Measurements from ENCODE around the gene HOXB7. TPM values are rescaled to one million over a fixed set of nuclear protein-coding genes. Genes with fewer than 3 reads are reported as not detected.

Gene HOXB7
- total RNA-seq, 2 donors from 2014 or later, result 0.52 TPM; not detected in 1

- WGBS, 2 donors, result 10 to 22% methylated on average over 6 of the region's 6 CpGs
- Histone ChIP-seq H3K36me3 (replicated peaks in 1 of 2; ENCODE audit: insufficient read depth in 1 of 2, low read depth in 2 of 2) (no peaks in the 10 kb centered on the region), H3K27me3 (peaks cover 0 to 29% of the 10 kb centered on the region in 2 donors), H3K27ac (peak overlapping the region in 1 of 4 donors; percentile 7), H3K4me3 (no peak overlapping the region), H3K9me3 (no peaks in the 10 kb centered on the region), H3K4me1 (peaks cover 7% of the 10 kb centered on the region)
- intact Hi-C loops (cut with DNase I), result no loop called here
- TF ChIP-seq CTCF (IDR thresholded peaks at IDR 0.05) (no peak), POLR2A (IDR thresholded peaks at IDR 0.05) (no peak)
- ATAC-seq (no peak), DNase-seq (no peak)
Measured at GRCh38 chr17:48569674-48570324, 41.0 kb downstream of the HOXB7 start.

- no peak overlapping the region for H3K27ac ChIP-seq
Measured at GRCh38 chr17:48569240-48569582, 41.6 kb downstream of the HOXB7 start.

GRCh38 chr17:48568499-48569239 is 42.1 kb downstream of the HOXB7 start:
- DNase-seq, result no peak

More at GRCh38 chr17:48569240-48569582, 41.6 kb downstream of the HOXB7 start:
- H3K27me3 ChIP-seq, result peaks cover 0 to 23% of the 10 kb centered on the region in 2 donors
- H3K36me3 ChIP-seq (replicated peaks in 1 of 2; ENCODE audit: insufficient read depth in 1 of 2, low read depth in 2 of 2), result no peaks in the 10 kb centered on the region
- H3K4me3 ChIP-seq, result no peak overlapping the region
- no peak for TF ChIP-seq POLR2A (IDR thresholded peaks at IDR 0.05)
- TF ChIP-seq CTCF (IDR thresholded peaks at IDR 0.05), result no peak
- ATAC-seq (no peak), DNase-seq (no peak)
- 6 to 15% methylated on average over 3 of the region's 3 CpGs for WGBS, 2 donors
- intact Hi-C loops (cut with DNase I), result no loop called here
- H3K9me3 ChIP-seq, result no peaks in the 10 kb centered on the region
- H3K4me1 ChIP-seq, result peaks cover 12% of the 10 kb centered on the region

GRCh38 chr17:48567646-48568354 is 43.0 kb downstream of the HOXB7 start:
- Histone ChIP-seq H3K27ac (peak overlapping the region in 1 of 4 donors; percentile 21), H3K36me3 (replicated peaks in 1 of 2; ENCODE audit: insufficient read depth in 1 of 2, low read depth in 2 of 2) (no peaks in the 10 kb centered on the region), H3K9me3 (no peaks in the 10 kb centered on the region), H3K4me1 (peaks cover 13% of the 10 kb centered on the region), H3K4me3 (no peak overlapping the region), H3K27me3 (peaks cover 0 to 31% of the 10 kb centered on the region in 2 donors)
- no peak for TF ChIP-seq POLR2A (IDR thresholded peaks at IDR 0.05)
- TF ChIP-seq CTCF (IDR thresholded peaks at IDR 0.05), result no peak
- ATAC-seq (no peak), DNase-seq (no peak)
- intact Hi-C loops (cut with DNase I), result no loop called here
- WGBS, 2 donors, result 29 to 41% methylated on average over 2 of the region's 2 CpGs

More at GRCh38 chr17:48568499-48569239, 42.1 kb downstream of the HOXB7 start:
- Histone ChIP-seq H3K27me3 (peaks cover 0 to 24% of the 10 kb centered on the region in 2 donors), H3K9me3 (no peaks in the 10 kb centered on the region), H3K36me3 (replicated peaks in 1 of 2; ENCODE audit: insufficient read depth in 1 of 2, low read depth in 2 of 2) (no peaks in the 10 kb centered on the region), H3K4me3 (no peak overlapping the region), H3K27ac (peak overlapping the region in 1 of 4 donors; percentile 21), H3K4me1 (peaks cover 12% of the 10 kb centered on the region)
- intact Hi-C loops (cut with DNase I), result no loop called here
- 12 to 13% methylated on average over 33 of the region's 33 CpGs for WGBS, 2 donors
- TF ChIP-seq CTCF (IDR thresholded peaks at IDR 0.05) (no peak), POLR2A (IDR thresholded peaks at IDR 0.05) (no peak)
- ATAC-seq, result no peak
